ENCODE results near the gene MYOCOS.

MYOCOS gene

GRCh38 chr1:171645553-171646248 is 23.7 kb downstream of the MYOCOS start:
- H3K4me2 ChIP-seq (ENCODE audit: low read depth, low read length, poor library complexity, severe bottlenecking): no peak overlapping the region
- H3K4me3 ChIP-seq (ENCODE audit: low read length, poor library complexity, severe bottlenecking): no peak overlapping the region

GRCh38 chr1:171646249-171646560 is 24.2 kb downstream of the MYOCOS start:
- no peak overlapping the region for H3K9ac ChIP-seq (ENCODE audit: low read depth, low read length, poor library complexity, severe bottlenecking)
- no peaks in the 10 kb centered on the region for H4K20me1 ChIP-seq (ENCODE audit: insufficient read depth, low read length, poor library complexity, severe bottlenecking)
- no peak overlapping the region for H3K4me3 ChIP-seq (ENCODE audit: low read length, poor library complexity, severe bottlenecking)
- no peak overlapping the region for H2AFZ ChIP-seq (ENCODE audit: low read length)
- H3K9me3 ChIP-seq (ENCODE audit: insufficient read depth, low read depth, low read length): no peaks in the 10 kb centered on the region
- H3K9me2 ChIP-seq (replicated peaks; ENCODE audit: low read depth, low read length): no peaks in the 10 kb centered on the region
- no peaks in the 10 kb centered on the region for H3K27me3 ChIP-seq (ENCODE audit: insufficient read depth, low read length, poor library complexity, severe bottlenecking)
- H3F3A ChIP-seq (ENCODE audit: low read depth): no peaks in the 10 kb centered on the region
- H3K4me2 ChIP-seq (ENCODE audit: low read depth, low read length, poor library complexity, severe bottlenecking): no peak overlapping the region
- no peaks in the 10 kb centered on the region for H3K36me3 ChIP-seq (ENCODE audit: insufficient read depth, low read length)
- H3K4me1 ChIP-seq (ENCODE audit: insufficient read depth, low read length, poor library complexity, severe bottlenecking): no peaks in the 10 kb centered on the region
- no peaks in the 10 kb centered on the region for H3K79me2 ChIP-seq (ENCODE audit: insufficient read depth, low read length)
- TF ChIP-seq EZH2phosphoT487 (IDR thresholded peaks at IDR 0.05; ENCODE audit: borderline replicate concordance) (no peak), CTCF (conservative IDR thresholded peaks at IDR 0.05; ENCODE audit: low read length) (no peak)

More at GRCh38 chr1:171645553-171646248, 23.7 kb downstream of the MYOCOS start:
- no peak for TF ChIP-seq CTCF (conservative IDR thresholded peaks at IDR 0.05; ENCODE audit: low read length)
- no peak for TF ChIP-seq EZH2phosphoT487 (IDR thresholded peaks at IDR 0.05; ENCODE audit: borderline replicate concordance)
- Histone ChIP-seq H3F3A (ENCODE audit: low read depth) (no peaks in the 10 kb centered on the region), H3K79me2 (ENCODE audit: insufficient read depth, low read length) (no peaks in the 10 kb centered on the region), H3K27me3 (ENCODE audit: insufficient read depth, low read length, poor library complexity, severe bottlenecking) (no peaks in the 10 kb centered on the region), H3K9me2 (replicated peaks; ENCODE audit: low read depth, low read length) (no peaks in the 10 kb centered on the region), H2AFZ (ENCODE audit: low read length) (peak overlapping the region; percentile 78), H3K4me1 (ENCODE audit: insufficient read depth, low read length, poor library complexity, severe bottlenecking) (no peaks in the 10 kb centered on the region), H3K36me3 (ENCODE audit: insufficient read depth, low read length) (no peaks in the 10 kb centered on the region), H3K9me3 (ENCODE audit: insufficient read depth, low read depth, low read length) (no peaks in the 10 kb centered on the region), H3K9ac (ENCODE audit: low read depth, low read length, poor library complexity, severe bottlenecking) (no peak overlapping the region), H4K20me1 (ENCODE audit: insufficient read depth, low read length, poor library complexity, severe bottlenecking) (no peaks in the 10 kb centered on the region)

GRCh38 chr1:171652234-171652822 is 30.3 kb downstream of the MYOCOS start, which contains the start of gene MYOC:
MYOC (minus strand) TSS chr1:171652688; CDS start chr1:171652611, 77 bp downstream.
- Histone ChIP-seq H3K4me2 (ENCODE audit: low read depth, low read length, poor library complexity, severe bottlenecking) (no peak within 1 kb of the TSS), H4K20me1 (ENCODE audit: insufficient read depth, low read length, poor library complexity, severe bottlenecking) (no peaks in the 10 kb centered on the region), H3K4me3 (ENCODE audit: low read length, poor library complexity, severe bottlenecking) (no peak within 1 kb of the TSS), H3F3A (ENCODE audit: low read depth) (no peaks in the 10 kb centered on the region), H3K9me2 (replicated peaks; ENCODE audit: low read depth, low read length) (no peaks in the 10 kb centered on the region), H3K79me2 (ENCODE audit: insufficient read depth, low read length) (no peaks in the 10 kb centered on the region), H3K9me3 (ENCODE audit: insufficient read depth, low read depth, low read length) (no peaks in the 10 kb centered on the region), H2AFZ (ENCODE audit: low read length) (no peak within 1 kb of the TSS), H3K27me3 (ENCODE audit: insufficient read depth, low read length, poor library complexity, severe bottlenecking) (no peaks in the 10 kb centered on the region), H3K9ac (ENCODE audit: low read depth, low read length, poor library complexity, severe bottlenecking) (no peak within 1 kb of the TSS), H3K36me3 (ENCODE audit: insufficient read depth, low read length) (no peaks in the 10 kb centered on the region), H3K4me1 (ENCODE audit: insufficient read depth, low read length, poor library complexity, severe bottlenecking) (no peaks in the 10 kb centered on the region)
- TF ChIP-seq CTCF (conservative IDR thresholded peaks at IDR 0.05; ENCODE audit: low read length): no peak
- TF ChIP-seq EZH2phosphoT487 (IDR thresholded peaks at IDR 0.05; ENCODE audit: borderline replicate concordance): no peak
